ENCODE measurements around the gene LSAMP. TPM values are rescaled to one million over a fixed set of nuclear protein-coding genes. Genes with fewer than 3 reads are reported as not detected.

Gene LSAMP
- total RNA-seq, 2 experiments from 2014 or later, result not detected

- ChIA-PET CTCF (no interaction called here), POLR2A (no interaction called here)
Observed at GRCh38 chr3:116301422-116301821, 143.9 kb downstream of the LSAMP start.

GRCh38 chr3:116300226-116300625 lies 145.1 kb downstream of the LSAMP start:
- ChIA-PET CTCF (no interaction called here), POLR2A (no interaction called here)

GRCh38 chr3:116299646-116300081 lies 145.6 kb downstream of the LSAMP start:
- POLR2A ChIA-PET, result no interaction called here
- CTCF ChIA-PET, result no interaction called here

- CTCF ChIA-PET, result no interaction called here
- POLR2A ChIA-PET, result no interaction called here
Observed at GRCh38 chr3:116298151-116298550, 147.1 kb downstream of the LSAMP start.

DNA sequence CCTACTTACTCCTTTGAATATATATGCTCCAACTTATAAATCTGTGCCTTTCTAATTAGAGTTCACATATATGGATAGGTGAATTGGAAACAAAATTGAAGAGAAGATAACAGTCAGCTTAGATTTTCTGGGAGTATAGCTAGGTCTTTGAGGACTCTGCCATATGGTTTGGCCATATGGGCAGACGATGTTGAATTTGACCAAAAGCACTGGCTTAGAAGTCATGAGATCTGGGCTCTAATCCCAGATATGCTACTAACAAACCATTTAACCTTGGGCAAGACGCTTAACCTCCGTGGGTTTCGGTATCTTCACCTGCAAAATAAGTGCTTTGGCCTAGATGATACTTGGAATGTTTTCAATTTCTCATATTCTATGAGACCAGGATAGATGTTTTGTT lies 154.1 kb downstream of the LSAMP start:
- ChIA-PET POLR2A (no interaction called here), CTCF (no interaction called here)

DNA sequence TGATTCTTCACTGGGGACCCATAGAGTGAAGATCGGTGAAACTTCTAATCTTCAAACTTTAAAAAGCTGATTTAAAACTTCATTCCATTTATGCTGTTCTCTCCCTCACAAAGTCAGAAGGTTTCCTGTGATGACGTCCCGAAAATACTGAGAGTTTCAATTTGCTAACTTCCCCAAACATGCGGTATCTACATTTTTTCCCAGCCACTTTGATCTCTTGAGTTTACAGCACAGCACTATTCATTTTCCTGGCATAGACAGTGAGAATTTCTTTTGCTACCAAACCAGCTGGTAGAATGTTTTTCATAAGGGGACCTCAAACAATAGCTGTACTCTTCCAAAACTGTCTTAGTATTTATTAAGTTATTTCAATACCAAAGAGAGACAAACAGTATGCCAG lies 156.8 kb downstream of the LSAMP start:
- ChIA-PET CTCF (no interaction called here), POLR2A (no interaction called here)

DNA sequence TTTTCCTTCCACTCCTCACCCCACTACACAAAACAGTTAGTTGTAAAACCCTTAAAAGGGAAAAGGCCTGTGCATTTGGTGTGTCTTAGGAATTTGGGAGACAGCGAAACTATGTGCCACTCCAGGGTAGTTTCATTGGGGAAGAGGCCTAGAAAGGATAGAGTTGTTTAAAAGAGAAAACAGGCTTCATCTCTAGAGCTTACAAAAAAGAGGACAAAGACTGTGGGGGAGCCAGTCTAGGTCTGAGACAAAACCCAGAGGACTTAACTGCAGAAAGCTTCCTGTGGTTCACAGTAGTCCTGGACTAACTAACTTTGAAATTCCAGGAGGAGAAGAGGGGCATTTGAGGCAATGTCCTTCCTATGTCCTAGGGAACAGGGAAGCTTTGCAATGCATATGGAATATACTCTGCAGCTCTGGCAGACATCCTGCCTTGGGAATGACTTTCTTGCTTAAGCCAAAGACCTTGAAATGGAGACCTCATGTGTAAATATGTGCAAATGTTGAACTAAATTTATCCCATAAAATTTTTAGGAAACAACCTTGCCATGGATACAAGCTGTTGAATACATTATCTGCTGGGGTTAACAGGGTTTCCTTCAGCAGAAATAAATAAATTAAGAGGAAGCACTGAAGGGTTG lies 159.4 kb downstream of the LSAMP start:
- CTCF ChIA-PET, result no interaction called here
- POLR2A ChIA-PET, result no interaction called here

DNA sequence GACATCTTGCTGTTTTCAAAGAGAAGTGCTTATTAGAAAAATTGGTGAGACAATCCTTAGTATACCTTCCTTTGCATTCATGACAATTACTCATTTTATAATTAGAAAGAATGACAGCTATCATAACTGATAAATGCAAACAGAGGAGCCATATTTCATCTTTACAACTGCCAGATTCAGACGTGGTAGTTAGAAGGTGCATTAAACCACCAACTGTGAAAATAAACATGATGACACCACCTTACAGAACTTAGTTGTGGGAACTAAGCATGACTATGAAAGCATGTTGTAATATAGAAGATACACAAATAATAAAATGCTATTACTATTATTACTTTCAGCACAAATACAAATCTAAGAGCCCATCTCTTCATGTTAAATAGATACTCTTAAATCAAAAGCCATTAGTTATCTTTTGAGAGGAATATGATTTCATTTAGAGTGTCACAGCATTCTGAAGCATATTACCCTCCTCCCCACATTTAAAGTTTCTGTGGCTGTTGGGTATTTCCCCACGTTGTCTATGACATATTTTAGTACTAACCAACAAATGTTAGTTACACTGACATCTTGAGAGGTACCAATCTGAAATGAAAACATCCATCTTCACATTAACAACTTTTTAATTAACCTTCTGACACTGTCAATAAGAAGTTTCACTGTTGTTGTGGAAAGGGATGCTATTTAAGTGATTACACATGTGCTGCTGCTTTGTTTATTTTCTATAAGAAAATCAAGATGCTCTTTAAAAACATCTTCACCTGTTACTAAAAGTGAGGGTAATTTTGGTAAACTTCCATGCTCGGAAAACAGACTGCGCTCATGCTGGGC lies 163.8 kb downstream of the LSAMP start:
- CTCF ChIA-PET, result no interaction called here
- POLR2A ChIA-PET, result no interaction called here

DNA sequence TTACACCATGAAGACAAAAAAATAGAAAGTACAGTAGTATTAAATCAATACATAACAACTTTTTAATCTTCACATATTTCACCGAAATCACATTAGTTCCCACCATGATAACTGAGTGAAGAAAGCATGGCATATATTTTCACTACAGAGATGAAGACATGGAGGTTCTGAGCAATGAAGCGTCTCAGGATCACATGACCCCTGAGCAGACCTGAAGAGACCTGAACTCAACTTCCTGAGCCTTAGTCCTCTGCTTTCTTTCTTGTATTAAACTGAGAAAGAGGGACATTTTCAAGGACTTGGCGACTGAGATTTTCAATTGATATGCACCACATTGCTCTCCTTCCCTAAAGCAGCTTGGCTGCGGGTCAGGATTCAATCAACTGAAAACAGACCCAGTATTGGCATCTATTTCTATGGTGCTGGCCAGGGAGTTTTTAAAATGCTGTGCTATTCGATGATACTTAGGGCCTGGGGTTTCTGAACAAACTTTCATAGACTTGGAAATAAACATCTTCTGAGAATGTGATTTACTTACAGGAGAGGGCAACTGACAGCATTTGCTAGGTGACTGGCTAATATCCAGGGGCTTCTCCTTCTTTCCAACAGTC lies 165.1 kb downstream of the LSAMP start:
- ChIA-PET POLR2A (no interaction called here), CTCF (no interaction called here)

- ChIA-PET CTCF (no interaction called here), POLR2A (no interaction called here)
Observed at GRCh38 chr3:116276675-116277074, 168.6 kb downstream of the LSAMP start.

DNA sequence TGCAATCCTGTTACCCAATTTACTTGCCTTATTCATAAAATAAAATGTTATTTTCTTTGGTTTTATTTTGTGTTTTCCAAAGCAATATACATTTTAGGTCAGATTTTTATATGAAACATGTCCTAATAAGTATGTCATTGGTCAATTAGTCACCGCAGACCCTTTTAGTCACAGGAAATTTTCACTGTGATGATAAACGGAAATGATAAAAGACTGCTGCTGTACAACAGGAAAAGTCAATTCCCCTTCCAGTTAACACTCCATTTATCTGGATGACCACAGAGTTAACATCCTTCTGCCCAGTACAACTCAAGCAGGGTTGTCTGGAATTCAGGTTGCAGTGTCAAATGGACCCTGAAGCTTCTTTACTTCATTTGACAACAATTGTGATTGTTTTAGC lies 175.2 kb downstream of the LSAMP start:
- POLR2A ChIA-PET, result interaction anchor here (0.6 kb wide), 1 partner anchor 320 kb away, joined by 4 read pairs; no protein-coding TSS in a partner anchor
- CTCF ChIA-PET, result no interaction called here

DNA sequence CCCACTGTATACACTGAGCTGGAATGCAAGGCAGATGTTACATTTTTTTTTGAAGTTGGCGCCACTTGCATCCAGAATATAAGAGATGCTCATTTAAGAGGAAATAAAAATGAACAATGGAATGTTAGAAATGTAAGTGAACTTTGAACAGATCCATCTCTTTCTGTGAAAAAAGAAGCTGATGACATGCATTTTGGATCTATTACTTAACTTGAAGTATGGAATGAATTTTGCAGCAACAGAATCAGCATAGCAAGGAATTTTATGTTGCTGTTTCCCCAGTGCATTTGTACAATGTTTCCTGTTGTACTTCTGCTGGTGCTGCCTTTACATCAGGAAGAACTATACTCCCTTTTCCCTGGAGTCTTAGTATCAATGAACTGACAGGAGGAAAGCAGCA lies 178.2 kb downstream of the LSAMP start:
- CTCF ChIA-PET, result no interaction called here
- POLR2A ChIA-PET, result no interaction called here

DNA sequence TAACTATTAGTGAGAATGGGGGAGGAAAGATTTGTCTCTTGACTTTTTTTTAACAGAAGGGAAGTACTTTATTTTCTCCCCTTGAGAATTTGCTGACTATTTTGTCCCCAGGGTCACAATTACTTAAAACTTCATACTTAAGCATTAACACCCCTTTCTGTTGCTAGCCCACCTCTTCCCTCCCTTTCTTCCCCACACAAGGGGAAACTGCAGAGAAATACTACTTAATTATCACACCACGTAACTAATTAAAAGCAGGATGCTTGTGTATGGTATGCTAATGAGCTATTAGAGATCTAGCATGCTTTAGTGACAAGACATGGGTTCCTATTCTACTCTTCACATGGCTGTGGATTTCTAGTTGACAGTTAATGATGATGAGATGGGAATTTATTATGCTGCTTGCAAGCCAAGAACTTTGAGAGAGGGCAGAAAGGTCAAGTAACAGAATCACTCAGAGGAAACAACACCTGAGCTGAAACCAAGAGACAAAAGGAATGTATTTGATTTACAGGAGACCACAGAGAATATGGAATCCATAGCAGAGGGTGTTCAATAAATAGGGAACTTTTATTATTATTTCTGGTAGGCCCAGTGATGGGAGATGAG lies 179.2 kb downstream of the LSAMP start:
- CTCF ChIA-PET, result no interaction called here
- POLR2A ChIA-PET, result no interaction called here

- ChIA-PET CTCF (no interaction called here), POLR2A (no interaction called here)
Observed at GRCh38 chr3:116265320-116265695, 180.0 kb downstream of the LSAMP start.

- CTCF ChIA-PET, result no interaction called here
- POLR2A ChIA-PET, result no interaction called here
Observed at GRCh38 chr3:116264546-116265319, 180.6 kb downstream of the LSAMP start.

- CTCF ChIA-PET, result no interaction called here
- POLR2A ChIA-PET, result no interaction called here
Observed at GRCh38 chr3:116263842-116264545, 181.3 kb downstream of the LSAMP start.

DNA sequence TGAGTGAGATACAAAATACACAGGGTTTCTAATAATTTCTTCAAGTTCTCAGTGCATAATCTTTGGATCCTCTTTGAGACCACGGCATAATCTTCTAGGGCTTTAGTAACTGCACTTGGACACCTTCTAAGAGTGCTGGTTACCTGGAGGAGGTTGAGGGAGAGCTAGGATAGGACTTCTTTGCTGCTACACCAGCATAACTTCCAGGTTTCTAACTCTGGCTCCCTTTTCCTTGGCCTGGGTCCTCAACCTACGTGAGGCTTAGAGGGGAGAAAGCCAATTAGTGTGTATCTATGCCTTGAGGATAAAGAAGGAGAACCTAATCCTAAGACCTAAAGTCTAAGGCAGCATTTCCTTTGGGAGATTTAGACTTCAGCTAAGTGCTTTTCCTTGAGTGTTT lies 184.8 kb downstream of the LSAMP start:
- ChIA-PET CTCF (no interaction called here), POLR2A (interaction anchor here (0.5 kb wide), 1 partner anchor 141 kb away, joined by 3 read pairs; no protein-coding TSS in a partner anchor)

DNA sequence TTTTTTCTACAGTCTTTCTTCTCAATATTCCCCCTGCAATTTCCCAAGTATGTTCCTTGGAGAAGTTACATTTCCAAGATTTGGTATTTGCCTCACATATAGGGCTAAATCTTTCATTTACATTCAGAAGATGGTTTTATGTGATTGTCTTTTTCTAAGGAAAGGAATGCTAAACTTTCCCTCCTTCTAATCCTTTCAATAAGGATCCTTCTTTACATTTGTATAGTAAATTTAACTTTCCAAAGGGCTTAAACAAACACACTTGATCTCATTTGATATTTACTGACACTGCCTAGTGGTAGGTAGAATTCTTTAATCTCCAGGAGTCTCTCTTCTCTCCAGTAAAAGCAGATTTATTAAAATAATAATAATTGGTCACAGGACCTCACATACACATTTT lies 185.3 kb downstream of the LSAMP start:
- CTCF ChIA-PET, result no interaction called here
- POLR2A ChIA-PET, result no interaction called here

- ChIA-PET CTCF (no interaction called here), POLR2A (no interaction called here)
Observed at GRCh38 chr3:116256843-116257485, 188.3 kb downstream of the LSAMP start.
